ENCODE measurements around the gene RAB43.

Gene RAB43

DNA sequence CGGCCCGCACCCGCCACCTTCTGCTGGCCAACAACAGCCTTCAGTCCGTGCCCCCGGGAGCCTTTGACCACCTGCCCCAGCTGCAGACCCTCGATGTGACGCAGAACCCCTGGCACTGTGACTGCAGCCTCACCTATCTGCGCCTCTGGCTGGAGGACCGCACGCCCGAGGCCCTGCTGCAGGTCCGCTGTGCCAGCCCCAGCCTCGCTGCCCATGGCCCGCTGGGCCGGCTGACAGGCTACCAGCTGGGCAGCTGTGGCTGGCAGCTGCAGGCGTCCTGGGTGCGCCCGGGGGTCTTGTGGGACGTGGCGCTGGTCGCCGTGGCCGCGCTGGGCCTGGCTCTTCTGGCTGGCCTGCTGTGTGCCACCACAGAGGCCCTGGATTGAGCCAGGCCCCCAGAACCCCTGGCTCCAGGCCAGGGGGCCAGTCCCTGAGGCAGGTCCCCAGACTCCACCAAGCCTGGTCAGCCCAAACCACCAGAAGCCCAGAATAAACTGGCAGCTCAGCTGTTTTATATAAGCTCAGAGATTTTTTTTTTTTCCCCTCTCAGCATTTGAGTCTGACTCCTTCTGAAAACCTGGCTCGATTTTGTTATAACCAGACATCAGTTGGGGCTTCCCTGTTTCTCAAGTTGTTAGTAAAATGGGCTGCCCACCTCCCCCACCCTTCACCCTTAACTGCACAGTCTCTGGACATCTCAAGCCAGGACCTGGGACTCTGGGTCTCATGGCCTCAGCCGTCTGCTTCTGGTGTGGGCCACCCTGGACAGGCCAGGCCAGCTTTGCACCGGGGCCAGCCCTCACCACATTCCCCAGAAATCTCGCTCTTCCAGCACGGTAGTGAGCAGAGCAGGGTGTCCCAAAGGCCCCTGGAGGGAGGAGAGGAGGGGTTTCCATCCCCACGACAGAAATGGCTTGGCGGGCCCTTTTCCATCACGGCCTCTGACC is 59.4 kb downstream of the RAB43 start:
- no peak for DNase-seq (ENCODE audit: low read depth in 3 of 3)

DNA sequence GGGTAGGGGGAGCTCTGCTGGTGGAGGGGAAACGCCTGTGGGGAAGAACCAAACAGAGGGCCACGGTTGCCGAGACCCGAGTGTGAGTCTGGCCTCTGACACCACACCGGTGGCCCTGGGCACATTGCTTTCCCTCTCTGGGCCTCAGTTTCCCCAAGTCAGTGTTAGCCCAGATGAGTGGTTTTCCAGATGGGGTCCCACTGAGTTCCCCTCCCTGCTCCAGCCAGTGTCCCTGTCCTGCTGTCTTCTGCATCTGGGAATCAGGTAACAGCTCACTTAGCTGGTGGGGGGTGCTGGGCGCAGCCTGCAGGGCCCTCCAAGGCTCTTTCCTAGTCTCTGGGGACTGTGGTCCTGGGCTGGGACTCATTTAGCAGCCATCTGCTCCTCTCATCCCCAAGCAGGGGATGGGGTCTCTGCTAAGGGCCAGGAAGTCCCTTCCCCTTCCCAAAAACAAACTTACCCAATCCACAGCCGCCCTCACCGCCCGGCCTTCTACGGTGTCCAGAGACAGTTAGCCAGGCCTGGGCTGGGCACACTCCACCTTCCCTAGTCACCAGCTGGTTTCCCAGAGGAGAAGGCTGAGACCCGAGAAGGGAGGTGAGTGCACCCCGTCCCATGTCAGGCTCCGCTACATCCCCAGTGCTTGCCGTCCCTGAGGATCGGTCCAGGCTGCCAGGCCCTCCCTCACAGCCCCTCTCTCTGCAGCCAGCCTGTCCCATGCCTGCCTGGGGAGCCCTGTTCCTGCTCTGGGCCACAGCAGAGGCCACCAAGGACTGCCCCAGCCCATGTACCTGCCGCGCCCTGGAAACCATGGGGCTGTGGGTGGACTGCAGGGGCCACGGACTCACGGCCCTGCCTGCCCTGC is 60.3 kb downstream of the RAB43 start:
- DNase-seq (ENCODE audit: low read depth in 3 of 3) = no peak

DNA sequence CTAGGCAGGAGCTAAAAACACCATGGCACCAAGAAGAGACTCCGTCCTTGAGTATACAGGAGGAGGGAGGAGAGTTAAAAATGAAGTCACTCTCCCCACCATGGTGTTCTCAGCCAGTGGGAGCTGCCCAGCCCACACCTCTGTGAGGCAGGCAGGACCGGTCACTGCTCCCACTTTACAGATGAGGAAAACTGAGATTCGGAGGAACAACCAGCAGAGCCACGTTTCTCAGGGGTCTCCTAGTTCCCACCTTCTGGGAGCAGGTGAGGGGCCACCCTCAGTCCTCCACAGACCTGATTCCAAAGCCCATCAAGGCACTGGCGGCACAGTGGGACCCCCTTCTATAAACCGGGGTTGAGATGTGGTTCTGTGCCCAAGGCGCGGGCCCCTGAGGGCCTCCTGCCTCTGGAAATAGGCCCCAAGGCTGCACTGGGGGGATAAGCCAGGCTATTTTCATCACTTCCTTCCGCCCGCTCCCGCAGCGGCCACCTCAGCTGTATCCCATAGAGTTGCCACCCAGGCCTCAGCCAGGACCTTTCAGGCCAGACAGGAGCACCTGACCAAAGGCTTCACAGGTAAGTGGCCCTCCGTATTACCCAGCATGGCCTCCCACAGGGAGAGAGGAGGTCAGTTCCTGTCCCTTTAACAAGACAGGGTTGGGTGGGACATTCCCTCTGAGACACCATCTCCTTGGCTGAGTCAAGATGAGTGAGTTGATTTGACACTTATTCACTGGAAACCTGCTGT is 61.2 kb downstream of the RAB43 start, which contains the start of gene GP9:
Gene GP9 (plus strand): TSS at position 504 of the 747 bp plus-strand sequence. CDS start 961 bp downstream, outside the sequence.
- DNase-seq (ENCODE audit: low read depth in 3 of 3) = no peak

DNA sequence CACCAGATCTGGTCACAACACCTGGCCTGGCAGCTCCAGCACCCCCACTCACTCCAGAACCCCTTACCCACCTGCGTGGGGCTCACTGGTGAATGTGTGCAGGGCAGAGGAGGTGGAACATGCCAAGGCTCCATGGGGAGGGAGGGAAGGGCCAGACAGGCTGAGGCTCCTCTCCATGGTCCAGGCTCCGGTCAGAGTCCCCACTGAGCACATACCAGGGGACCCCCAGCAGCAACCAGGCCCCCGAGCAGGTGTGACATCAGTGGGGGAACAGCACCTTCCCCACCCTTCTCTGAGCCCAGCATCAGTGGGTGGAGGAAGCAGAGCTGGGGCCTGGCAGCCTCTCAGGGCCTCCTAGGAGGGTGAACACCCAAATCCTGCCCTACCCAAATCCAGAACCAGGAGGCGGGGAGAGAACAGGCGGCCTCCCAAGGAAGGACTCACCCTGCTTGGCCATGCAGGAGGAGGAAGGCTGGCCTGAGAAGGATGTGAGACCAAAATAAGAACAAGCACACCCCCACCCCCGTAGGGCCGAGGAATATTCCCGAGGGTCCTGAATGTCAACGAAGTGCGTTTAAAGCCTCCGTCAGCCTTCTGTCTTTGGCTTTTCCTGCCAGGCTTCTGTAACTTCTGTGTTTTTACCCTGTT is 62.2 kb downstream of the RAB43 start:
- DNase-seq (ENCODE audit: low read depth in 3 of 3) = no peak

DNA sequence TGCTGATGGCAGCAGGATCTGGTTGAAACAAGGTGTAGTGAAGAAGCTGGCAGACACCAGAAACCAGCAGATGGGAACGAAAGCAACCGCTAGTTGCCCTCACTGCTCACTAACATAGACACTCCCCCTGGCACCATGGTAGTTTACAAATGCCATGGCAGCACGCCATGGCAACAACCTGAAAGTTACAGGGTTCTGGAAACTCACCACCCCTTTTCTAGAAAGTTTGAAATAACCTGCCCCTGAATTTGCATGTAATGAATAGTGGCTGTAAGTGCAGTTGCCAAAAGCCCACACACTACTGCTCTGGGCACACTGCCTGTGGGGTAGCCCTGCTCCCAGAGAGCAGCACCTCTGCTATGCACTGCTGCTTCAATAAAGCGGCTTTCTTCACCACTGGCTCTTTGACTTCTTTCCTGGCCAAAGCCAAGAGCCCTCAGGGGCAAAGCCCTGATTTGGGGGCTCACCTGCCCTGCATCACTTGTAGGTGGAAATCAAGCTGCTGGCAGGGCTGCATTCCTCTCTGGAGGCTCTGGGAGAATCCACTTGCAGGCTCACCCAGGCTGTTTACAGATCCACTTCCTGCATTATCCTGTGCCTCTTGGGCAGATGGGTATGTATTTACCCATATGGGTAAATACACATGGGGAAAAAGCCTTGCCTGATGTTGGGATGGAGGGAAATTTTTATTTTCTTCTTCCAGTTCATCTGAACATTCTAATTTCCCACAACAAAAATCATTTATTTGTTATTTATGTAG is 63.0 kb downstream of the RAB43 start:
- DNase-seq (ENCODE audit: low read depth in 3 of 3) = no peak

DNA sequence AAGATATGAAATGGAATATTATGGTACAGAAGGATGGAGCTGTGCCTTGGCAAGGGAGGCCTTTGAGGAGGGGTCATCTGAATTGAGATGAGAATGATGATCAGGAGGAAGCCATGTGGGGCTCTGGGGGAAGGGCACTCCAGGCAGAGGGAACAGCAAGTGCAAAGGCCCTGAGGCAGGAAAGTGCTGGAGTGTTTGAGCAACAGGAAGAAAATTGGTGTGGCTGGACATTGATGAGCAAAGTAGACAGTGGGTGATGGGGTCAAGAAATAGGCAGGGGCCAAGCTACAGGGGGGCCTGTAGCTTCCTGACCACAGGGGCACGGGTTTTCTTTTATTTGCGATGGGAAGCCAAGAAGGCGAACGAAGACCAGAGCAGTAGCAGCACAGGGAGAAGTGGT is 64.4 kb downstream of the RAB43 start:
- no peak for DNase-seq (ENCODE audit: low read depth in 3 of 3)

DNA sequence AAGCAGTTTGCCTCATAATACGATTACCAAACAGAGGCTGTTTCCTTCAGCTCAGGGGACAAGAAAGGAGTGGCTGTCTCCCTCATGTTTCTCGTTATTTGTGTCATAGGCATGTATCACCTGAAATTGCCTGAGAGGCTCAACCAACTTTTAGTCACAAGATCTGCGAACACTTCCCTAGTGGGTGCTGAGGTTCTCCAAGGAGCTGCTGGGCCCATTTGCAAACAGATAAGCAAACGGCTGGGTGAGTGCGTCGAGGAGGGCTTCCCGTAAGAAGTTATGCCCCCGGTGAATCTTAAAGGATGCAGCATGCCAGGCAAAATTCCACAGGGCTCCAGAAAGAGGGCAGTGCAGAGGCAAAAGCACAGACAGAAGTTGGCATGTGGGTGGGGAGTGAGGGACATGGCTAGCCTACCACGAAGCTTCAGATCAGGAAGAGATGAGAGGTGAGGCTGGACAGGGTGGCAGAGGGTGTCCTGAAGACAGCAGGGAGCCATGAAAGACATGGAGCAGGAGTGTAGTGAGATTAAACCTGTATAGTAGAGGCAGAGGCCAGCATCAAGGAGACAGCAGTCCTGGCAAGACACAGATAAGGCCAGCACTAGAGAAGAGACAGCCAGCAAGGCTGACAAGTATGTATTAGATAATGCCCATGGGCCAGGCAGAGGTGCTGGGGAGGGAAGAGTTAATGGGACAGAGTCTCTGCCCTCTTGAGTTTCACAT is 65.0 kb downstream of the RAB43 start:
- no peak for DNase-seq (ENCODE audit: low read depth in 3 of 3)

DNA sequence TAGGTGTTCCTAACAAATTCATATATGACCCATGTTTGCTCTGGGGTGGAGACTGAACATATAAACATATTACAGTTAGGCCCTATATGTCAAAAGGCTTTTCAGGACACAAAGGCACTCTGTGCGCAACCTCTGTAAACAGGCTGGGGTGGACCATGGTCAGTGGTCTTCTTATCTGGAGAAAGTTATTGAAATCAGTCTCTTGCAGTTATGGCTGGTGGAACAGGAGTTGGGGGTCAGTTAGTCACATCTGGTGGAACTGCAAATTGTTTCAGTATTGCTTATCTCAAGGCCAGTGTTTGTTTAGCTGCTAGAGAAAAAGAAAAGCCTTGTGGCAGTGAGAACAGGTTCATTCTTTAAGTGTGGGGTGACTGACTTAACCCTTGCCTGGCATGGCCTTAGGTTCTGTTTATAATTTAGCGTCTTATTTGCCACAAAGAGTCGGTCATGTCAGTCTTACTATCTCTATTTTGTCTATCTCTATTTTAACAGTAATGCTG is 66.9 kb downstream of the RAB43 start:
- DNase-seq (ENCODE audit: low read depth in 3 of 3) = no peak

DNA sequence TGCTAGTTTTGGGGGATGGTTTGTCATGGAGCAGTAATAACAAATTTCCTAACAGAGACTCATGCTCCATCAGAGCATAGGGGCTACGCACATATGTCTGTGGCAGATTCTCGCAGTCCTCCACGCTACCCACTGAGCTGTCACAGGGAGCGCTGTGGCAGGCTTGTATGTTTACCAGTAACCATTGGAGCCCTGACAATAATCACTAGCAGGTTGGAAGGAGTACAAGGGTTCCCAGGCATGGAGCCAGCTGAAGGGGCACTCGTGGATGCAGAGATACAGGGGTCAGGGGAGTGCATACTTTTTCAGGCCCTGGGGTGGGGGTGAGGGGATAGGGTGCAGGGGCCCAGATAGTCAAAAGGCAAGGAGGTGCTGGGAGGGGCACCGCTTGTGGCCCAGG is 68.9 kb downstream of the RAB43 start:
- DNase-seq (ENCODE audit: low read depth in 3 of 3) = no peak

DNA sequence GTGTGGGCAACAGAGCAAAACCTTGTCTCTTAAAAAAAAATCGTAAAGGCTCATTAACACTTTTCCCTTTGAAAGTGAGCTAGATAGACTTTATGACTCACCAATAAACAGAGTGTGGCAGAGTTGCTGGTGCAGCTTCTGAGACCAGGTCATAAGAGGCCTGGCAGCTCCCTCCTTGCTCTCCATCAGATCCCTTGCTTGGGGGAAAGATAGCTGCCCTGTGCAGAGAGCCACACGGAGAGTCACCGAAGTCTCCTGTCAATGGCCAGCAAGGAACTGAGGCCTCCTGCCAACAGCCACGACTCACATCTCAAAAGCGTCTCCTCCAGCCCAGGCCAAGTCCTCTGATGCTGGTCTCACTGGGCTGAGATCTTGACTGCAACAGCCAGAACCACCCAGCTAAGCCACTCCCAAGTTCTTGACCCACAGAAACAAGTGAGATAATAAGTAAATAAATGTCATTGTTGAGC is 69.7 kb downstream of the RAB43 start:
- no peak for DNase-seq (ENCODE audit: low read depth in 3 of 3)

DNA sequence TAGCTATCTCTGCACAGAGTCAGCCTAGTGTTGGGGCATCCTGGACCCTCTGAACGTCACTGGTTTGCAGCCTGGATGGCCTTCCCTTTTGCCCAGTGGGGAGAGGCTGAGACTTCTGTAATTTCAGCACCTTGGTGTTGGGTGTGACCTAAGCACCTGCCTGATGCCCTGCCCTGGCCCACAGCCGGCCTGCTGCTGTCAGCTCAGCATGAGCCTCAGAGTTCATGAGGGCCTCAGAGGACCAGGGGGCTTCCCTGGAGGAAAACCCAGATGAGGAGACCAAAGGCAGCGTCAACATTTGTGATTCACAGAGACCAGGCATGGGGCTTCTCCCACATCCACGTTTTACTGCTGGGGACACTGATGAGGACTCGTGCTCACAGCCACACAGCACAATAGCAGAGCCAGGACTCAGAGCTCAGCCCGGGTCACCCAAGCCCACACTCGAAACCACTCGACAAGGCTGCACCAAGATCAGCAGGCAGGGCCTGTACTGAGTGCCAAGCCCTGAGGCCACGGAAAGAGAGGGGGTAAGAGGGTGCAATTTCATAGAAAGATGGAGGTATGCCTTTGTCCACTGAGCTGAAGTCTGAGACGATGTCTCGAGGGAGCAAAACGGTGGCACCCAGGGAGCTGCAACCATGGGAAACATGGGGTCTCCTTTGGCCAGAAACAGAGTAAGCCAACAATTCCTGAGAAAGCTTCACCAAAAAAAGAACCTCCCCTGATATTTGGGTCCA is 70.9 kb downstream of the RAB43 start:
- no peak for DNase-seq (ENCODE audit: low read depth in 3 of 3)

DNA sequence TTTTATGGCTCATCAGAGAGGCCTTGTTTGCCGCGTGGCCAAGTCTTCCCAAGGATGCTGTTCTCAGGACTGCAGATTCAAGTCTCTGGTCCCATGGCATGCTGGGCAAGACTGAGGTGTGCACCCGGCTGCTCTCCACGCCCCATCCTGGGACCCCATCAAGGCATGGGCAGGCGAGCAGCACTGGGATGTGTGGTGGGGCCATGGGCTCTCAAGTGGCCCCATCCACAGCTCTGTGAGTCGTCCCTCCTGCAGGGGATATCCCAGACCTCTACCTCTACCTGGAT is 74.1 kb downstream of the RAB43 start:
- DNase-seq (ENCODE audit: low read depth in 3 of 3) = no peak

DNA sequence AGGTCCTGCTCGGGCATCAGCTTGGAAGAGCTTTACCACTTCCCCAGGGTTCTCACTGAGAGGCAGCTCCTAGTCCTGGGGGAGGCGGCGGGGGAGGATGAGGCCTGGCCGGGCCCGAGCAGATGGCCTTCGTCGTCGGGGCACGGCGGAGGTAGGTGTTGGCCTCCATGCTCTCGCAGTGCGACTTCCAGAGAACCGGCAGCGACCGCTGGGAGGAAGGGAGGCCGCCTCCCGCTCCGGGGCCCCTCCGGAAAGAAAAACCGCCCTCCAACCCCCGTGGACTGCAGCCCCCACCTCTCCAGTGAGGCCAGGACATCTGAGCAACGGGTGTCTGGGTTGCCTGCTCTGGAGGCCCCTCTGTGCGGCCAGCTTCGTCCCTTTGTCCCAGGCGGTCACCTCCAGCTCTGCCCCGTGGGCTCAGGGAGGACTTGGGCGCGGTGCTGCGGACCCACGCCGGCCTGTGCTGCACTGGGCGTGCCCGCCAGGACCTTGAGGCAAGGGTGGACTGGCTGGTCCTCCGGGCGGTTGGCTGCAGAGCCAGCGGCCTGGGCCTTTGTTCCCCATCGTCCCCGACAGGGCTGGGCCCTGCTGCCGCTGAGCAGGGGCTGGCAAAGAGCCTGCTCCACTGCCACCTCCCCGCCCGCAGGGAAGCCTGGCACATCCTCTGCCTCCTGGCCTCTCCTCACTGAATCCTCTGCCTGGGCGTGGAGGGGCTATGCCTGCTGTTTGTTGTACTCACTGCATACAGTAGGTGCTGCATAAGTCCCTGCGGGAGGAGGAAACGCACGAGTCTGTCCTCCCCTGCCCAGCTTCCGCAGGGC is 74.7 kb downstream of the RAB43 start:
- no peak for DNase-seq (ENCODE audit: low read depth in 3 of 3)

DNA sequence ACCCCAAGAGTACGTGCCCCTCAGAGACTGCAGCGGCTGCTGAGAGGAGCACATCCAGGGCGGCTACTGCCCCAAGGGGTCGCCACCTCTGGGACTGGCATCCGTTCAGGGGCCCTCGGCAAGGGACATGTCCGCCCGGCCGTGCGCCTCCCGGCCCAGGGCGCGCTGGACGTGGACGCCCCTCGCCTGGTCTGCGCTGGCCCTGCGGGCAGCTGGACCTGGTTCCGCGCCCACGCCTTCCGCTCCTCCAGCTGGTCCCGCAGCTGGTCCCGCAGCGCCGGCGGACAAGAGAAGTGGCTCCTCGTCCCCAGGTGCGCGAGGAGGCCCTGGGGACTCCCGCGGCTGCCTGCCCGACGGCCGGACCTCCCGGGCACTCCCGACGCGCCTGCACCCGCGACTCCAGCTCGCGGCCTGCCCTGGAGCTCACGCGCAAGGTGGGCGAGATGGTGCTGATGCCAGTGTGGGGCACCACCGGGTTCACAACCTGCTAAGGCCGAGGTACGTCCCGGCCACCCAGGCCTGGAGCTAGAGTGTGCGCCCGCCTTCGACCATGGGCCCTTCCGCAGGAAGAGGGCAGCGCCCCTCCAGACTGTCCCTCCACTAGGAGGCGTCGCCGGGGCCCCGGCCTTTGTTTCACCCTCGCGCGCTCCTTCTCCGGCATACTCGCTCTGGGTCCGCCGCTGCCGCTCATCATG is 75.4 kb downstream of the RAB43 start:
- DNase-seq (ENCODE audit: low read depth in 3 of 3) = no peak

DNA sequence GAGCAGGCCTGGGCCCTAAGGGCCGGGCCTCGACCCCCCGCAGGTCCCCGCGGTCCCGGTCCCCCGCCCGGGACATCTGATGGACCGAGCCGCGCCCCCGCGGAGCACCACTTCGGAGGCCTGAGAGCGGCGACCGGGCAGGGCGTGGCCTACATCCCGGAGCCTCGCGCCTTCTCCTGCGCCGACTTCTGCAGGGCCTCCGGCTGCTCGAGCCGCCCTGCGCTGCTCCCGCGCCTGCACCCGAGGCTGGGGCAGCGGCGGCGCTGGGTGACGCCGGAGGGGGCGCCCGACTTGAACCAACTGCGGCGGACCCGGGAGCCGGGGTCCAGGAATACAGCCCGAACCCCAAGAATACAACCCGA is 75.9 kb downstream of the RAB43 start:
- DNase-seq (ENCODE audit: low read depth in 3 of 3) = no peak

DNA sequence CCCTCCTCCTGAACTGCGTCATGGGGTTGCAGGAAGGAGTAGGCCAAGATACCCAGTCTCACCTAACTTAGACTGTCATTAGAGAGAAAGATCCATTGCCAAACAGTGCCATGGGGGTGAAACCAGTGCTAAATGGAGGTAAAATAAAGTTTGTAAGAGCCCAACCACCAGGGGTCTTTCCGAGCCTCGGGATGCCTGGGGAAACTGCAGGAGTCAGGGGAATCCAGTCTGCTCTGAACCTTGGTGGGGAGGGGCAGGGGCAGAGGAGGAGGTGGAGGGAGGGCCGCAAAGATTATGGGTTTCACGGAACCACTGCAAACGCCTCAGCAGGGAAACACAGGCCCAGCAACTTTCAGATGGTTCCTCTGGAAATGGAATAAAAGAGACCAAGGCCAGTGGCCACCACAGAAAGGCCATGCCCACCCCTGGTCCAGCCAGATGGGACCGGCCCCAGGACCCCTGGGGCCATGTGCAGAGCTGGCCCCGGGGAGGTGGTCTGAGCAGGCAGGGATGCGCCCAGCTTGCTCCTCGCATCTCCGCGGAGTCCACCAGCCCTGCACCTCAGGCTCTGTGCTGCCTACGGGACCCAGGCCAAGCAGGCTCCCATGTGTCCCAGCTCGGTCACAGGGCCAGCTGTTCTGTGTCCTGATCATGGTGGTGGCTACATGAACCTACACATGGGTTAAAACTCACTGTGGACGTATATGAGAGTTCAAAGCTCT is 80.9 kb downstream of the RAB43 start:
- no peak for DNase-seq (ENCODE audit: low read depth in 3 of 3)

DNA sequence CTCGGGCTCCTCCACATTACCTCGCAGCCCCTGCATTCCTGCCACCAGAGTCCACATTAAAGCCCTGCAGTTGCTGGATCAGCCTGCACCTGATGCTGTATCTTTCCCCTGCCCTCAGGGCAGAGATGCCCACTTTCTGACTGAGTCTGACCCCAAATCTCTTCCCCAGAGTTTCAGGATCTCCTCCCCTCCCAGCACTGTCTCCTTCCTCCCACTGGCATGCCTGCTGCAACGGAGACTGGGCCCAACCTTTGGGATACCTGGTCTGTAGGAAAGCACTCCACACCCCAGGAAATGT is 81.6 kb downstream of the RAB43 start:
- no peak for DNase-seq (ENCODE audit: low read depth in 3 of 3)

Data from stimulated activated CD4-positive, alpha-beta T cell treated with anti-CD3 and anti-CD28 coated beads, TNF-alpha, amount 100 ng/mL, for 4 hours (primary cell).